GM19351 (cell line): ENCODE data around the gene DHPS.
"Not testable (repeated sequence)": the region's sequence is repeated elsewhere in the genome, so short reads cannot be mapped to it uniquely, and the experiment has no call there.

Experiments used
- ATAC-seq: cut with Tn5 transposase; IDR thresholded peaks from one replicate; pipeline ENCODE4 v1.9.1; 2021; ENCODE audit warnings: mild to moderate bottlenecking, moderate library complexity; ENCODE audit not compliant: unreplicated experiment

DHPS gene

DNA sequence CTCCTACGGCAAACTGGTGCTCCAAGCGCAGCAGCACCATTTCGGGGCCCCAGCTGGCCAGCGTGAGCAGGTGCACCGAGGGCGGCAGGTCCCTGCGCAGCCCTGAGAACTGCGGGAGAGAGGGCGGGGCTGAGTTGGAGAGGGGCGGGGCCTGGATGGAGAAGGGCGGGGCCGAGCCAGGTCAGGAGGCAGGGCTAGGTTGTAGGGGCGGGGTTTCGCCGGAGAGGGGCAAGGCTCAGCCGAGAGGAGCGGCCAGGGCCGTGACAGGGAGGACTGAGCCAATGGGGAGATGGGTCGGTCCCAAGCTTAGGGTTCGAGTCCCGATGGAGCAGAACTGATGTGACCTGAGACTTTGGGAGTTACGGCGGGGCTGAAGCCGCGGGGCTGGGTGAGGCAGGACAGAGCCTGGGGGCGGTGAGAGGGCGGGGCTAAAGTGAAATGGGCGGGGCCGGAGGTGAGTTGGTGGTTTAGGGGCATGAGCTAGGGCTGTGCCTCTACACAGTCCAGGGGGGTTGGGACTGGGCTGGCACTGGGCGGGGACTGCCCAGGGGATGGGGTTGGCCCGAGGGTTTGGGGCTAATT is 34.1 kb downstream of the DHPS start:
- ATAC-seq: no peak

DNA sequence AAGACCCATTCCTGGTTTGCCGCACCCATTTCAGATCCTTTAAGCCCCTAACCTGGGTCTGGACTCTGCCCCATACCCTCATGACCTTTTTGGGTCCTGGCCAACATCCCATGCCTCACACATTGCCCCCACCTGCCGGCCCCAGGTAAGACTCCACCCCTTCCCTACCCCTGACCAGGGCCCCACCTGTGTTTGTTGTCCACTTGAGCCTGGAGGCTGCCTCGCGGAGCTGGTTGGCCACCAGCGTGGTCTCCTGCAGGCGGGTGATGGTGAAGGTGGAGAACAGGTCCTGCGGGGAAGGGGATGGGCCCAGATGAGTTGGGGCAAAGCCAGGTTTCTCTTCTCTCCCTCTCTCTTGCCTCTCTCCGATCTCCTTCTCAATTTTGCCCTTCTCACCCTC is 34.6 kb downstream of the DHPS start:
- ATAC-seq: no peak

DNA sequence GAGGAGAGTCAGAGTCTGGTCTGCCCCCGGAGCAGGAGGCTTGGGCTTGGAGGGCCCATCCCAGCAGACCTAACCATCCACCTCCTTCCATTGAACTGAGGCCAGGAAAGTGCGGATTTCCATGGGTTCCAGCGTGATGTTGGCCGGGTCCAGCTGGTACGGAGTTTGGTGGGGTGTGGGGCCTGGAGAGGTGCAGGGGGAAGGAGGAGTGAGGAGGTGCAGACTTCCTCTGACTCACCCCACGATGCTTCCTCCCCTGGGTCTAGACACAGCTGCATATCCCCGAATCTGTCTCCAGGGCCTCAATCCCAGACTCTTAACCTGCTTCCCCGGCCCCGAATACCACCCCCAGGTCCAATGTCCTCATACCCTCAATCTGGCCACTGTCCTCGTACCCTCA is 35.1 kb downstream of the DHPS start:
- no peak for ATAC-seq

DNA sequence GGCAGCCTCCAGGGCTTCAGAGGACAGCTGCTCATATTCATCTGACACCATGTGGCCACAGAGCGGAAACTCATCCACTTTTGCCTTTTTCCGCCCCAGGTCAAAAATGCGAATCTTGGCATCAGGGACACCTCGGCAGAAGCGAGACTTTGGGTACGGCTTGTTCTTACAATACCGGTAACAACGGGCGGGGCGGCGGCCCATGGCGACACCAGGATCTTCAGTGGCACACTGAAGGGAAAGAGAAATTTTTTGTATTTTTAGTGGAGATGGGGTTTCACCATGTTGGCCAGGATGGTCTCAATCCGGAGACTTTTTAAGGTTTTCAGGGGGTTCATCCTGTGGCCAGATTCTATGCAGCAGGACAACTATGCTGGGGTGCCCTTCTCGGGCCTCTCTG is 38.0 kb downstream of the DHPS start:
- not testable (repeated sequence) for ATAC-seq

DNA sequence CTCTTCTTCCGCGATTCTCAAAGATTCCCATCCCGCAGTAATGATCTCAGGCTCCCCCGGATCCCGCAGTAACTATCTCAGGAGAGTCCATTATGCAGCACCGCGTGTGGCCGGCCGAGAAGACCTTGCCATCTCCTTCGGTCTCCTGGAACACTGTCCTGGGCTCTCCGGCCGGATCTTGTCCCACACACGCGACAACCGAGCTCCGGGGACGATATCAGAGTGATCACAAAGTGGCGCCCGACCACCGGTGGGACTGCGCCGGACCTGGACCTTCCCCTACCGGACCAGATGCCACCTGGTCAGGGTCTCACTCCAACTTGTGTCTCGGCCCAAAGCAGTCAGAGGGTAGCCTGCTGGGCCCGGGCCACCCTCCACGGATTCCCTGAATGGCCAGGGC is 39.2 kb downstream of the DHPS start:
- no peak for ATAC-seq

DNA sequence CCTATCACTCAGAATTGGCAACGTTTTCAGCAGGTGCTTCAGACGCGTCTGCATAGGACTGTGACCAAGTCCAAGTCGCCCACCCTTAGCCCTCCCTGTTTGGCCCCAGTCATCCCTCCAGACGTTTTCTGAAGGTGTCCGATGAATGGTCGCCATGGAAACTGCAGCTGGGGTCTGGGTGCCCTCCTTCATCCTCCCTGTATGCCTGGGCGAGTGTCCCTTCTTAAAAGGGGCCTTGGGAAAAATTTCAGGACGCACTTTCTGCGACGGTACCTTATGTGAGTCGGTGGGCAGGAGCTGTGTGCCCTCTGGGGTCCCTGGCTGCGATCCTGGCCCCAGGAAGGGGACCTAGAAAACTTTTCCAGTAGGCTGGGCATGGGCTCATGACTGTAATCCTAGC is 40.2 kb downstream of the DHPS start:
- no peak for ATAC-seq

DNA sequence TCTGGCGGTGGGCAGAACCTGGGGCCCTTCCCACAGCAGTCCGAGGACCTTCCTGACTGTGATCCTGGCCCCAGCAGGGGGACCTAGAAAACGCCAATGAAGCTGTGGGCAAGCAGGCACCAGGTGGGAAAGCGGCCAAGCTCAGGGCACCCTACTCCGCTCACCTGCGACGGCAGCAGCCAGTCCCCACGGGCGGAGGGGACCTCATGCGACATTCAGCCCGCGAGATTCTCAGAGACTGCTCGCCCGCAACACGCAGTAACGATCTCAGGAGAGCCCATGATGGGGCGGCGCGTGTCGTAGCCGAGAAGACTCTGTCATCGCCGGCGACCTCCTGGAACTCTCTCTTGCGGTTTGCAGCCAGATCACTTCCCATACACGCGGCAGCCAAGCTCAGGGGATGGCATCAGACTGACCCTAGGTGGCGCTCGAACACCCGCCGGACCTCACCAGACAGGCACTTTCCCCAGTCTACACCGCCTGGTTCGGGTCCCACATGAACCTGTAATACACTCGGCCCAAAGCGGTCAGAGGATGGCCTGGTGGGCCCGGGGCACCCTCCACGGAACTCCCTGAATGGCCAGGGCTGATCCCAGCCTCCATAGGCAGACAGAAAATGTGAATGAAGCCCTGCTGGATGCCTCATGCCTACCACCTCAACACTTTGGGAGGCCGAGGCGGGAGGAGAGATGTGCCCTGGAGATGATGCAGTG is 41.6 kb downstream of the DHPS start:
- no peak for ATAC-seq

DNA sequence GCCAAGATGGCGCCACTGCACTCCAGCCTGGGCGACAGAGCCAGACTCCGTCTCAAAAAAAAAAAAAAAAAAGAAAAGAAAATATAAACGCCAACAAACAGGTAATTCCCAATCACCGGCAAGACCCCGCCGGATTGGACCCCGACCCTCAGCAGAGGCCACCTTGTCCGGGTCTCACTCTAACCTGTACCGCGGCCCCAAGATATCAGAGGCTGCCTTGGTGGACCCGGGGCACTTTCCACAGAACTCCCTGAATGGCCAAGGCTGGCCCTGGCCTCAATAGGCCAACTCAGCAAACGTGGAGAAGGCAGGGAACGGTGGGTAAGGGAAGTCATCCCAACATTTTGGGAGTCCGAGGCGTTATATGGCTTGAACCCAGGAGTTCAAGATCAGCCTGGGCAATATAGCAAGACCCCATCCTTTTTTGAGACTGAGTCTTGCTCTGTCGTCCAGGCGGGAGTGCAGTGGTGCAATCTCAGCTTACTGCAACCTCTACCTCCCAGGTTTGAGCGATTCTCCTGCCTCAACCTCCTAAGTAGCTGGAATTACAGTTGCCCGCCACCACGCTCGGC is 43.0 kb downstream of the DHPS start:
- ATAC-seq: no peak

DNA sequence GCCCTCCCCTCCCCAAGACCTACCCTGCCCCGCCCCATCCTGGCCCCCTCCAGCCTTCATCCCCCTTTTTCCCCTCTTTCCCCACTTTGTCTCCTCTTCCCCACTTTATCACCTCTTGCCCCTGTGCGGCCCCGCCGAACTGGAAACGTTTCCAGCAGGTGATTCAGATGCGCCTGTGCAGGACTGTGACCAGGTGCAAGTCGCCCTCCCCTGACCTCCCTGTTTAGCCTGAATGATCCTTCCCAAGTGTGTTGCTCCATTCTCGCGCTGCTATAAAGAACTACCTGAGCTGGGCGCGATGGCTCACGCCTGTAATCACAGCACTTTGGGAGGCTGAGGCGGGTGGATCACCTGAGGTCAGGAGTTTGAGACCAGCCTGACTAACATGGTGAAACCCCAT is 45.0 kb downstream of the DHPS start:
- no peak for ATAC-seq

DNA sequence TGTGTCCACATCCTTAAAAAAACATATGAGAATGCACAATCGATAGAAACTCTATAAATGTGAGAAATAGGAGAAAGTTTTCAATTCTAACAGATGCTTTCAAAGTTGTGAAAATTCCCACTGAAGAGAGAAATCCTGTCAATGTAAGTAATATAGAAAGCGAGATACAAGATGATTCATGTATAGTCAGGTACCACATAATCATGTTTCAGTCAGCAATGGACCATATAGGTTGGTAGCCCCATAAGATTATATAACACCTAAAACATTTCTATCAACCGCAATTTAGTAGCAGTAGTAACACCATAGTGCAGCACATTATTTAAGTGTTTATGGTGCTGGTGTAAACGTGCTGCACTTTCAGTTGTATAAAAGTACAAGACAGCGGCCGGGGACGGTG is 52.5 kb downstream of the DHPS start:
- no peak for ATAC-seq

DNA sequence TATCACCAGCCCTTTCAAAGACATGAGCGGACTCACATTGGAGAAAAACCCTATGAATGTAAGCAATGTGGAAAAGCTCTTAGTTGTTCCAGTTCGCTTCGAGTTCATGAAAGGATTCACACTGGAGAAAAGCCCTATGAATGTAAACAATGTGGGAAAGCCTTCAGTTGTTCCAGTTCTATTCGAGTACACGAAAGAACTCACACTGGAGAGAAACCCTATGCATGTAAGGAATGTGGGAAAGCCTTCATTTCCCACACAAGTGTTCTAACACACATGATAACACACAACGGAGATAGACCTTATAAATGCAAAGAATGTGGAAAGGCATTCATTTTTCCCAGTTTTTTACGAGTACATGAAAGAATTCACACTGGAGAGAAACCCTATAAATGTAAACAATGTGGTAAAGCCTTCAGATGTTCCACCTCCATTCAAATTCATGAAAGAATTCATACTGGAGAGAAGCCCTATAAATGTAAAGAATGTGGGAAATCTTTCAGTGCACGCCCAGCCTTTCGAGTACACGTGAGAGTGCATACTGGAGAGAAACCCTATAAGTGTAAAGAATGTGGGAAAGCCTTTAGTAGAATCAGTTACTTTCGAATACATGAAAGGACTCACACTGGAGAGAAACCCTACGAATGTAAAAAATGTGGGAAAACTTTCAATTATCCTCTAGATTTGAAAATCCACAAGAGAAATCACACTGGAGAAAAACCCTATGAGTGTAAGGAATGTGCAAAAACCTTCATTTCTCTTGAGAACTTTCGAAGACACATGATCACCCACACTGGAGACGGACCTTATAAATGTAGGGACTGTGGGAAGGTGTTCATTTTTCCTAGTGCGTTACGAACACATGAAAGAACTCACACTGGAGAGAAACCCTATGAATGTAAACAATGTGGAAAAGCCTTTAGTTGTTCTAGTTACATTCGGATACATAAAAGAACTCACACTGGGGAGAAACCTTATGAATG is 53.3 kb downstream of the DHPS start:
- no peak for ATAC-seq

DNA sequence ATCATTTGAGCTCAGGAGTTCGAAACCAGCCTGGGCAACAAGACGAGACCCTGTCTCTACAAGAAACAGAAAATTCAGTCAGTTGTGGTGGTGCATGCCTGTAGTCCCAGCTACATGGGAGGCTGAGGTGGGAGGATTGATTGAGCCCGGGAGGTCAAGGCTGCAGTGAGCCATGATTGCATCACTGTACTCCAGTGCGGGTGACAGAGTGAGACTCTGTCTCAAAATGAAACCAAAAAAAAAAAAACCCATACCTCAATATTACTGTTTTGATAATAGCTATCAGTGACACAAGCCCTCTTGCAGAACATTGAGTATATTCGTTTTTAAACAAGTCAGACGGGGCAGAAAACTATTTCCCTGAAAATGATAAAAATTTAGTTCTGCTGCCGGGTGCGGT is 54.7 kb downstream of the DHPS start:
- ATAC-seq: no peak
